ENCODE measurements around the gene HEYL.

HEYL gene

DNA sequence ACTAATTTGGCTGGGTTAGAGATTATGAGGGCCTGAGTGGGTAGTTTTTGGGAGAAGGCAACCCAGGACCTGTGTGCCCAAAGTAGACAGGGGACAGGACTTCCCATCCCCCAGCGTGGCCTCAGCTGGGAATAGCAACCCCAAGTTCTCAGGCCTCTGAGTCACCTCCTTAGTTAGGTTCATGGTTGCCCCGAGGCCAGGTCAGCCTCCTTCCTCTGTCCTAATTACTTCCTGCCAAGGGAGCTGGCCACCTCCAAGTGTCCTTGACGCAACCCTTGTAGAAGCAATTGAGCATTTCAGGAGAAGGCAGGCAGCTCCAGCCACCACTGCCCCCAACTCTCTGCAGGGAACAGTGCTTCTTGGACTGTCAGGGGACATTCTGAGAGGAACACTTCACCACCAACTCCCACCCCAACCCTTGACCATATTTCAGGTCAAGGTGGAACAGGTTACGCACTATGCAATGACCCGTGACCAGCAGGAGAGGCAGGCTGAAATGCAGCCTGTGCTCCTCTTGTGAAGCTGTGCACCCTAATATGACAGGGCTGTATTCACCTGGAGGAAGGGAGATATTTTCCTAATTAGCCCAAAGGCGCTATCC lies 37.6 kb upstream of the HEYL start:
- no peak for DNase-seq (ENCODE audit: low read depth)
- no peak overlapping the region for H3K4me3 ChIP-seq (ENCODE audit: low read length)
- TF ChIP-seq, protein P1, sequence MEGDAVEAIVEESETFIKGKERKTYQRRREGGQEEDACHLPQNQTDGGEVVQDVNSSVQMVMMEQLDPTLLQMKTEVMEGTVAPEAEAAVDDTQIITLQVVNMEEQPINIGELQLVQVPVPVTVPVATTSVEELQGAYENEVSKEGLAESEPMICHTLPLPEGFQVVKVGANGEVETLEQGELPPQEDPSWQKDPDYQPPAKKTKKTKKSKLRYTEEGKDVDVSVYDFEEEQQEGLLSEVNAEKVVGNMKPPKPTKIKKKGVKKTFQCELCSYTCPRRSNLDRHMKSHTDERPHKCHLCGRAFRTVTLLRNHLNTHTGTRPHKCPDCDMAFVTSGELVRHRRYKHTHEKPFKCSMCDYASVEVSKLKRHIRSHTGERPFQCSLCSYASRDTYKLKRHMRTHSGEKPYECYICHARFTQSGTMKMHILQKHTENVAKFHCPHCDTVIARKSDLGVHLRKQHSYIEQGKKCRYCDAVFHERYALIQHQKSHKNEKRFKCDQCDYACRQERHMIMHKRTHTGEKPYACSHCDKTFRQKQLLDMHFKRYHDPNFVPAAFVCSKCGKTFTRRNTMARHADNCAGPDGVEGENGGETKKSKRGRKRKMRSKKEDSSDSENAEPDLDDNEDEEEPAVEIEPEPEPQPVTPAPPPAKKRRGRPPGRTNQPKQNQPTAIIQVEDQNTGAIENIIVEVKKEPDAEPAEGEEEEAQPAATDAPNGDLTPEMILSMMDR (conservative IDR thresholded peaks at IDR 0.05; ENCODE audit: low read depth, low read length) = no peak

GRCh38 chr1:39675220-39675619 lies 35.8 kb upstream of the HEYL start:
- no peak for DNase-seq (ENCODE audit: low read depth)
- no peak overlapping the region for H3K4me3 ChIP-seq (ENCODE audit: low read length)
- TF ChIP-seq, protein P1 (conservative IDR thresholded peaks at IDR 0.05; ENCODE audit: low read depth, low read length) = no peak

DNA sequence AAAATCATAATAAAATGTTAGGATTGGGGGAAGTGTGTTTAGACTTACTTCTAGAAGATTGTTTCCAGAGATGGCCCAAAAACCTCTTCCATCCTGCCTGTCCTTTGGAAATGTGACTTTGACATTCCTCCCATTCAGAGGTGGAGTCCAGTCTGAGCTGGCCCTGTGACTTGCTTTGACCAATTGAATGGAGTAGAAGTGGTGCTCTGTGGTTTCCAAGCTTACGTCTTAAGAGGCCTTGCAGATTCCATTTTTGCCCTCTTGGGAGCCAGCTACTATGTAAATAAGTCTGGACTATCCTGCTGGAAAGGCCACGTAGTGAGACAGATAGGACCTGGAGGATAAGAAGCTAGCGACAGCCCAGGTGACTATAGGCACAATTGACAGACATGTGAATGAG lies 33.8 kb upstream of the HEYL start:
- no peak for DNase-seq (ENCODE audit: low read depth)
- no peak overlapping the region for H3K4me3 ChIP-seq (ENCODE audit: low read length)
- TF ChIP-seq, protein P1 (conservative IDR thresholded peaks at IDR 0.05; ENCODE audit: low read depth, low read length) = no peak

DNA sequence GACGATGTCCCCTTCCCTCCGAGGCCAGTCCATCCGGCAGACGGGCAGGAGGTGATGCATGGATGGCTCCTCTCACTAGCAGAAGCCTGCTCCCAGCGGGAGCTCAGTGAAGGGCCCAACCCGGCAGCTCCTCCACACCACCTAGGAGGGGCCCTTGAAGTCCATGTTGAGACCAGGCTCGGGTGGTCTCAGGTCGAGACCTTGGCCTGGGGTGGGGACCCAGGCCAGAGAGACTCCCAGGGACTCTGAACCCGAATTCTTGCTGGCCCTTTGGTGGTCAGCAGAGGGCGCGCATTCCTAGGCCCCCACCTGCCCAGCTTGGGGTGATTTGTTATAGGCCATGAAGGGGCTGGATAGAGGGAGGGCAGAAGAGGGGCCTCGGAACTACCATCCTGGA lies 33.1 kb upstream of the HEYL start:
- DNase-seq (ENCODE audit: low read depth) = no peak
- no peak overlapping the region for H3K4me3 ChIP-seq (ENCODE audit: low read length)
- TF ChIP-seq, protein P1 (conservative IDR thresholded peaks at IDR 0.05; ENCODE audit: low read depth, low read length) = peak; percentile 61

- TF ChIP-seq, protein P1 (conservative IDR thresholded peaks at IDR 0.05; ENCODE audit: low read depth, low read length) = no peak
- DNase-seq (ENCODE audit: low read depth) = no peak
- peak within 1 kb of the TSS; percentile 29 for H3K4me3 ChIP-seq (ENCODE audit: low read length)
Observed at GRCh38 chr1:39671793-39672550, 32.5 kb upstream of the HEYL start, which contains the start of gene NT5C1A. Gene NT5C1A, minus strand, starts transcription at chr1:39672107. Its CDS starts 69 bp downstream, at chr1:39672038.

DNA sequence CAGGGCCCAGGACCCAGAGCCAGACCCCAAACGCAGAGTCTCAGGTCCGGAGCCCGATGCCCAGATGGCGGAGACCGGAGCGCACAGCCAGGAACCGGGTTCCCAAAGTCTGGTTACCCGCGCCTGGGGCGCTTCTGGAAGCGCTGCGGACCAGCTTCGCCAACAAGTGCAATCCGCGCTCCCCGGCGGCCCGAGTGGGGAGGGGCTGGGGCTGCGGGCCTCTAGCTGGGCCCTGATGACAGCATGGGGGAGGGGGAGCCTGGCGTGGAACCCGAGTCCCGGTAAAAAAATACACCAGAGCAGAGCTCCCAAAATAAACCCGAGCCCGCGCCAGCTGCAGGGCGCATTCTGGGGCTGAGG lies 32.0 kb upstream of the HEYL start:
- peak overlapping the region; percentile 28 for H3K4me3 ChIP-seq (ENCODE audit: low read length)
- TF ChIP-seq, protein P1 (conservative IDR thresholded peaks at IDR 0.05; ENCODE audit: low read depth, low read length) = no peak
- DNase-seq (ENCODE audit: low read depth) = no peak

DNA sequence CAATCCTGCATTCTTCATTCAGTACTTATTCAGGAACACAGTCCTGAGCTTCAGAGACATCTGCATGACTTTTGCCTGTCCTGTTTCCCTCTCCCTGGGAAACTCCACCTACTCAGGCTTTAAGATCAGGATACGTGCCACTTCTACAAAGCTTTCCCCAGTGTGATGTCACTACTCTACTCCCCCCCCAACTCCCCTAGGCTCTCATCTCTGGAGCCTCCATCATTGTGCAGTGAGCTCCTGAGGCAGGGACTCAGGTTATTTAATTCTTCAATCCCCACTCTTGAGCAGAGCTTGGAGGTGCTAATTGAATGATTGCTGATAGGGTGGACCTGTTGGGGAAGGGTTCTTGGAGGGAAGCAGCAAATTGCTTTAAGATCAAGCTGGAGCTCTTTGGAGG lies 31.2 kb upstream of the HEYL start:
- TF ChIP-seq, protein P1 (conservative IDR thresholded peaks at IDR 0.05; ENCODE audit: low read depth, low read length) = no peak
- H3K4me3 ChIP-seq (ENCODE audit: low read length) = no peak overlapping the region
- DNase-seq (ENCODE audit: low read depth) = no peak
